NCI-H2196 (cell line): ENCODE data around the gene WASF2.
"Not testable (repeated sequence)": the region's sequence is repeated elsewhere in the genome, so short reads cannot be mapped to it uniquely, and the experiment has no call there.

Source experiments
- DNase-seq: peaks from one replicate; lab custom pipeline; 2025; ENCODE audit not compliant: unreplicated experiment; lab: John Stamatoyannopoulos, UW

Gene WASF2

DNA sequence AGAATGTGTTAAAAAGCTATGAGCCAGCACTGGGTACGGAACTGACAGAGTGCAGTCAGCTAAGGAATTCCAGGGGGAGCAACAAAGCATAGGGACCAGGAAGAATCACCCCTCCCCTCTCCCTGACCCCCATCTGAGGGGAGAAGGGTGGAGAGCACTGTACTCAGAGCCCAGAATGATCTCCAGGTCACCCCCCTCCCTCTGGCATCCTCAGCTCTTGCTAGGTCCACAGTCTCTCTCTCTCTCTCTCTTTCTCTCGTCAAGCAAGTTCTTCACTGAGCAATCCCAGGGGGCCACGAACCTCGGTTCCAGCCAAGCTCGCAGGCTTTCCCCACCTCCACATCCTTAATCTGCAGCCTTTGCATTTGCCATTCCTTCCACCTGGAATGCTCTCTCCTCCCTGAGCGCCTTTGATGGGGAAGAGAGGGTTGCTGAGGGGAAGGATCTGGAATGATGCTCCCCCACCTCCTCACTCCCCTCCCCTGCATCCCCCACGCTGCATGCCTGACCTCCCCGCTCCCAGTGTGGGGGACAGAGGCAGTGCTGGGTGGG is 6.7 kb upstream of the WASF2 start:
- no peak for DNase-seq

DNA sequence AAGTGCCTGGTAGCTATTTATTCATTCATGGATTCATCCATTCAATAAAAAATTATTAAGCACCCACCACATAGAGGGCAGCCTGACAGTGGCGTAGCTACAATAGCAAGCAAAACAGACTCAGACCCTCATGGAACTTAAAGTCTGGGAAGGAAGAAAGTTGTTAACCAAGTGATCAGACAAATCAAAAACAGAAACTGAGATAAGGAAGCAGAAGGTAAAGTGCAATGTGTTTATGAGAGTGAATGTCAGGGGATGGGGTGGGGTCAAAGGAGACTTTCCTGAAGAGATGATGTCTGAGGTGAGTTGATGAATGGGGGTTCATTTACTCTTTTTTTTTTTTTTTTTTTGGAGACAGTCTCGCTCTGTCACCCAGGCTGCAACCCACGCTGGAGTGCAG is 2.8 kb upstream of the WASF2 start:
- no peak for DNase-seq

DNA sequence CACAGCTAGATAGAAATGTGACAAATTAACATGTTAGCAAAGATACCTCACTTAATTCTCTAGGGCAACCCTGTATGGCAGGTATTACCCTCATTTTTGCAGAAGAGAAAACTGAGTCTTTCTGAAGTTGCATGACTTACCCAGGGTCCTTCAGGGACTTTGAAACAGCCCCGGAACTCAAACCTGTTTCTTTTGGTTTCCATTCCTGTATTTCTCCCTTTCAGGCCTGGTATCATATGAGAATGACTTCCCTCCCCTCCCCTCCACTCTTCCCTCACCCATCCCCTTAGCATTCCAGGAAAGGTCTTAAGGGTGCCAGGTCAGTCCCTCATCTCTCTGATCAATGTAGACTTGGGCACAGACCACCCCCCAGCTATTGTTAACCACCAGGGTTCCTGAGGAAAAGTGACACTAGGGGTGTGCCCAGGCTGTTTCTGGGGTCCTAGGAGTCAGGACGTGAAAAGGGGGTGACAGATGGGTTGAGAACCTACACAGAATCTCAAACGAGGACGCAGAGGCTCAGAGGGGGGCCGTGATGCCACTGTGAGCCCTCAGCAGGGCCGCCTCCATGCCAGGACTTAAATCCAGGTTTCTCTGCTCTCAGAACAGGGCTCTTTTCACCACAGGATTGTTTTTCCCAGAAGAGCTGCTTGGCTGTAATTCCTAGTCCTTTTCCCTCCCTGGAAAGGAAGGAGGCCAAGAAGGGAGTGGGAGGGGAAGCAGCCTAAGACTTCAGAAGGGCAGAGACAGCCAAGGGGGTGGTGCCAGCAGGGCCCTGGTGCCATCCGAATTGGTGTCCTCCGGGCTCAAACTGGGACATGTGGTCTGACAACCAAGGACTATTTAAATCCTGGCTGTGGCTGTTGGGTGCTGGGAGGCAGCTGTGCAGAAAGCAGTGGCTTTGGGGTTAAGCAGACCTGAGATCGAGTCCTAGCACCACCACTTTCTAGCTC is 2.1 kb upstream of the WASF2 start:
- no peak for DNase-seq

DNA sequence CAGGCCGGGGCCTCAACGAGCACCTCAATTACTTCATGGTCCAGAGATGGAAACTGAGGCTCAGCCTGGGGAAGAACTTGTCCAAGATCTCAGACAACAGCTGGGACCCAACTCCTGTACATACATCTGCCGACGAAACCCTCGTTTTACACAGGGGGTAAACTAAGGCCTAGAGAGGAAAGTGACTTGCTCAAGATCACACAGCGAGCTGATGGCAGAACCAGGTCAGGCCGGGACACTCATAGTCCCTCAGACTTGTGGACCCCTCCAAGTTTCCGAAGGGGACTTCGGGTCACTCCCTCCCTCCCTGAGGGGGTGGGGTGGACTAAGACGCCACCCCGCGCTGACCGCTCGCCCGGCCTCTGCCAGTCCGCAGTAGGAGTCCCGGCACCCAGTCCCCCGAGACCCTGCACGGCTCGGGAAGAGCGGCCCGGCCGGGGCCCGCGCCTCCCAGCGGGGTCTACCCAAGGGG is 430 bp downstream of the WASF2 start:
- DNase-seq: no peak

DNA sequence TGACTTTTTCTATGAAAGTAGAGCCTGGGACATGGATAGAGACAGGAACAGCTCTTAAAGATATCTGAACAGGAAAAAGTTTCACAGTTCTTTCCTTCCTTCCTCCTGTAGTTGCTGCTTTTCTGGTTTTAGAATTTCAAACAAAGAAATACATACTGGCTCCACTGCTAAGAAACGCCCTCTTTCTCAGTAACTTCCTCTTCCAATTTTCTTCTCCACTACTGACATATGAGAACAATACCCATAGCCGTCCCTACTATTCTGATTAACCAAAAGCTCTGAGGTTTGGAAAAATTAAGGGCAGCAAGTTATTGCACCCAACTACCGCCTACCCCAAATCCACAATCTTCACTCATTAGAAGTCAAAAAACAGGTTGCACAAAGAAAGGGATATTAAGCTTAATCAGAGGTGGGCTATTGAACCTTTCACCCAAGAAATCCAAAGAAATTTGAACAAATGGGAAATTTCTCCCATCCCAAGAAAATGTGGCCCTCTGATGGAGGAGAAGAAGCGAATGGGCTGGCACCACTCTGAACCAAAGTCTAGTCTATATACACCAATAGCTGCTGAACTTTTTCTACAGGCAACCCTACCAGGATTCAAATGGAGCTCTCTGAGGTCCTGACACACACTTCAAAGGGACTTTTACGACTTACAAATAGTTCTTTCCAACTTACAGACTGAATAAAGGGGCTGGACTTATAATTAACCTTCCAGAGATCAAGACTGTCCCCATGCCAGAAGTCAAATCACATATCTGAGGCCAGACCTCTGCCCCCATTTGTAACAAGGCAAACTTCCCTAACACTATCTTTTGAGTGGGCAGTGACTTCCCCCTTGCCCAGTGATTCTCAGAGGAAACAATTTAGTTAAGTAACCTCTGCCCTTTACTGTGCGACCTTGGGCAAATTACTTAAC is 1.7 kb downstream of the WASF2 start:
- DNase-seq: no peak

DNA sequence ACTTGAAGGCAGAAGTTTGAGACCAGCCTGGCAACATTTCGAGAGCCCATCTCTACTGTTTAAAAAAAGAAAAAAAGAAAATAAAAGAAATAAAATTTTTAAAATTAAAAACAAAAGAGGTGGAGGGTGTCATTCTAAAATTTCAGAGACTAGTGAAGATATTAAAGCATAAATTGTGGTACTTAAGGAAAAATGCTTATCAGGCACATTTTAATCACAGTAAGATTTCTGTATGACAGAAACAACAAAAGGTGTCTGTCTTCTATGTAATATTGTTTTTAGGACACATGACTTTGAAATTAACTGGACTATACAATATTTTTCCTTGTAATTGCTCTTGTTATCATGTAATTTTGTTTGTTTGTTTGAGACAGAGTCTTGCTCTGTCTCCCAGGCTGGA is 4.6 kb downstream of the WASF2 start:
- DNase-seq: no peak

DNA sequence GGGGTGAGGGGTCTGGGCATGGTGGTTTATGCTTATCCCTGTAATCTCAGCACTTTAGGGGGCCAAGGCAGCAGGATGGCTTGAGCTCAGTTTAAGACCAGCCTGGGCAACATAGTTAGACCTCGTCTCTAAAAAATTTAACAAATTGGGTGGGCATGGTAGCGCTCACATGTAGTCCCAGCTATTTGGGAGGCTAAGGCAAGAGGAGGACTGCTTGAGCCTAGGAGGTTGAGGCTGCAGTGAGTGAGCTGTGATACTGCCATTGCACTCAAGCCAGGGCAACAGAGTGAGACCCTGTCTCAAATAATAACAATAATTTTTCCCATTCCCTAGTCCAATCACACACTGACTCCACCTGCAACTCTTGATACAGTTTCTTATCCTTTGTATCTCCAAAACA is 6.3 kb downstream of the WASF2 start:
- DNase-seq: no peak

DNA sequence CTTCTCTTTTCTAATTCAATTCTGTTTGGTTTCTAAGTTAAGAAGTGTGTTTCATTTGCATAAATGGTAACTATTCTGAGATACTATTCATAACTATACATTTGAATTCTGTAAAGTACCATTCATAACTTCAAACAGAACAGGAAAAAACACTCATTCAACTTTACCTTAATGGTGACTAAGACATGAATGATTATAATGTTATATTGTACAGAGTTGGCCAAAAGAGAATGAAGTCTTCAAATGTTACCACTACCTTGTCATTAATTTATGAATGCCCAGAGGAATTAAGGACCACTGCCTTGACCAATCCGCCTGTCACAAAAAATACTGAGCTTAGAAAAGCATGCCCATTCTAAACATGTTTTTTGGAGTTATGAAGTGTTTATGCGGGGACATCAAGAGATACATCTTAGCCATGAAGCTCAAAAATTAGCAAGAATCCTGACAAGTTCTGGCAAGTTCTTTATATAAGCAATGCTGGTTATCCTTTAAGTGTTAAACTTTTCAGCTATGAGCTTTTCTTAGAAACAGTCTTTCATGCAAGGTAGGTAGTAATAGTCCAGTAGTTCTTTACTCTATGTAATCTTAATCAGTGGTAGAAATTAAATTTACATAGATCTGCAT is 7.9 kb downstream of the WASF2 start:
- no peak for DNase-seq

DNA sequence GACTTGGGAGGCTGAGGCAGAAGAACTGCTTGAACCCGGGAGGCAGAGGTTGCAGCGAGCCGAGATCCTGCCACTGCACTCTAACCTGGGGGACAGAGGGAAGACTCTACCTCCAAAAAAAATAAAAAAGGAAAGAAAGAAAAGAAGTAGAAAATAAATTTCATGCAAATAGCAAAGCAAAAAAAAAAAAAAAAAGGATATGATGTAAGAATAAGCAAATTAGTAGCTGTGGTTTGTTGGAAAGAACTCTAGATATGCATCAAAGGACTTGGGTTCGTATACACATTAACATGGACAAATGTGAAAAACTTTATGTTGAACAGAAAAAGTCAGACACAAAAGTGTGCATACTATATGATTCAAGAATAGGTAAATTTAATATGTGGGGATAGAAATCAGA is 11.9 kb downstream of the WASF2 start:
- DNase-seq: no peak

DNA sequence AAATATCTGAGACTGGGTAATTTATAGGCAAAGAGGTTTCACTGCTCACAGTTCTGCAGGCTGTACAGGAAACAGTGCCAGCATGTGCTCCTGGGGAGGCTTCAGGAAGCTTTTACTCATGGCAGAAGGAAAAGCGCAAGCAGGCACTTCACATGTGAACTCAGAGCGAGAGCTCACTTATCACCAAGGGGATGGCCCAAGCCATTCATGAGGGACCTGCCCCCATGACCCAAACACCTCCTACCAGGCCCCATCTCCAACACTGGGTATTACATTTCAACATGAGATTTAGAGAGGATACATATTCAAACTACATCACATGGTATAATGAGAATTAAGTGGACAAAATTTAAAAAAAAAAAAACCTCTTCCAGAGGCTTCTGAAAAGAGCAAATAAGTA is 13.7 kb downstream of the WASF2 start:
- no peak for DNase-seq

DNA sequence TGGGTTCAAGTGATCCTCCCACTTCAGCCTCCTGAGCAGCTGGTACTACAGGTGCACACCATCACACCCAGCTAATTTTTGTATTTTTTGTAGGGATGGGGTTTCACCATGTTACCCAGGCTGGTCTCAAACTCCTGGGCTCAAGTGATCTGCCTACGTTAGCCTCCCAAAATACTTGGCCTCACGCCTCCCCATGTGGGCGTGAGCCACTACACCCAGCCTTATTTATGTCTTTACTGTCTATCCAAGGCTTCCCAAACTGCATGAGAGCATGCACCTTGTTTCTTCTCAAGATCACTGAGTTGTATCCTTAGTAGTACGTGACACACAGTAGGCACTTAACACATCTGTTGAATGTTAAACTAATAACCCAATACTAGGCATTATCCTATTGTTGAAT is 14.2 kb downstream of the WASF2 start:
- DNase-seq: no peak

DNA sequence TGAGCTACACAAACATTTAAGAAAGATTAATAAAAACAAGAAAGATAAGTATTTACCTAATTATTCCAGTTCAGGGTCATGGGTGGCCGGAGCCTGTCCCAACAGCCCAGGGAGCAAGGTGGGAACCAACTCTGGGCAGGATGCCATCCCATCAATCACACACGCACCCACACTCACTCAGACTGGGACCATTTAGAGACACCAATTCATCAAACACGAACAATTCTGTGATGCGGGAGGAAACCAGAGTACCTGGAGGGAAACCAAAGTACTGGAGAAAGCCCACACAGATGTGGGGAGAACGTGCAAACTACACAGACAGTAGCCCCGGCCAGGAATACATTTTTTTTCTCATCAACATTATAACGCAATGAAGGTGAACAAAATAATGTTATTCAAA is 16.2 kb downstream of the WASF2 start:
- DNase-seq: no peak

DNA sequence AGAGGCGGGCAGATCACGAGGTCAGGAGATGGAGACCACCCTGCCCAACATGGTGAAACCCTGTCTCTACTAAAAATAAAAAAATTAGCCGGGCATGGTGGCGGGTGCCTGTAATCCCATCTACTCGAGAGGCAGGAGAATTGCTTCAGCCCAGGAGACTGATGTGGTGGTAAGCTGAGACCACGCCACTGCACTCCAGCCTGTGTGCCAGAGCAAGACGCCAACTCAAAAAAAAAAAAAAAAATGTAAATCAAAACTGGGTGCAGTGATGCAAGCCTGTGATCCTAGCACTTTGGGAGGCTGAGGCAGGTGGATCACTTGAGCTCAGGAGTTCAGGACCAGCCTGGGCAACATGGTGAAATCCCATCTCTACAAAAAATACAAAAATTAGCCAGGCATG is 17.9 kb downstream of the WASF2 start:
- DNase-seq: not testable (repeated sequence)

DNA sequence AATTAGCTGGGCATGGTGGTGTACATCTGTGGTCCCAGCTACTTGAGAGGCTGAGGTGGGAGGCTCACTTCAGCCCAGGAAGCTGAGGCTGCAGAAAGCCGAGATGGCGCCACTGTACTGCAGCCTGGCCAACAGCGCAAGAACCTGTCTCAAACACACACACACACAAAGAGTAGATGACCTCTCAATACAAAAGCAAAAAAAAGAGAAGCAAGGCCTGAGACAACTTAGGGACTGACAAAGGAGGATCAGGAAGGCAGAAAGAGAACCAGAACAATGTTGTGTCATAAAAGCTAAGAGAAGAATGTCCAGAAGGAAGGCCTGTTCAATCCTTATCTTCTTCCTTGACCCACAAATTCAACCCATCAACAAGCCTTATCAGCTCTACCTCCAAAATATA is 18.5 kb downstream of the WASF2 start:
- no peak for DNase-seq

DNA sequence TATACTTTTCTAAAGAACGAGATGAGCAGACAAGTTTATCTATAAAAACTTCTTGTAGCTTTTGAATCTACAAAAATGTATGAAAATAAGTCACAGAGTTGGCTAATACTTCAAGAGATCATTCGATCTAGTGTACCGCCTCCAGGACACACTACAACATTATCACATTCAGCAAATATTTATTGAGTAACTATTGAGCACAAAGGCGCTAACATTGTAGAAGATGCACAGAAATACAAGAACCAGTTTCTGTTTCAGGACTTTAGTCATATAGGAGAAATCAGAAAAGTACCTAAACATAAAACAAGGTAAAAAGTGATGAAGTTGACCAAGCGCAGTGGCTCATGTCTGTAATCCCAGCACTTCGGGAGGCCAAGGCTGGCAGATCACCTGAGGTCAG is 20.6 kb downstream of the WASF2 start:
- DNase-seq: no peak

DNA sequence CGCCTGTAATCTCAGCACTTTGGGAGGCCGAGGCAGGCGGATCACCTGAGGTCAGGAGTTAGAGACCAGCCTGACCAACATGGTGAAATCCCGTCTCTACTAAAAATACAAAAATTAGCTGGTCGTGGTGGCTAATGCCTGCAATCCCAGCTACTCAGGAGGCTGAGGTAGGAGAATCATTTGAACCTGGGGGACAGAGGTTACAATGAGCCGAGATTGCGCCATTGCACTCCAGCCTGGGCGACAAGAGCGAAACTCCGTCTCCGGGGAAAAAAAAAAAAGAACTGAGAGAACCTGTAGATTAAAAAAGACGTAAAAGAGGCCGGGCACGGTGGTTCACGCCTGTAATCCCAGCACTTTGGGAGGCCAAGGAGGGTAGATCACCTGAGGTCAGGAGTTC is 21.6 kb downstream of the WASF2 start:
- DNase-seq: not testable (repeated sequence)

DNA sequence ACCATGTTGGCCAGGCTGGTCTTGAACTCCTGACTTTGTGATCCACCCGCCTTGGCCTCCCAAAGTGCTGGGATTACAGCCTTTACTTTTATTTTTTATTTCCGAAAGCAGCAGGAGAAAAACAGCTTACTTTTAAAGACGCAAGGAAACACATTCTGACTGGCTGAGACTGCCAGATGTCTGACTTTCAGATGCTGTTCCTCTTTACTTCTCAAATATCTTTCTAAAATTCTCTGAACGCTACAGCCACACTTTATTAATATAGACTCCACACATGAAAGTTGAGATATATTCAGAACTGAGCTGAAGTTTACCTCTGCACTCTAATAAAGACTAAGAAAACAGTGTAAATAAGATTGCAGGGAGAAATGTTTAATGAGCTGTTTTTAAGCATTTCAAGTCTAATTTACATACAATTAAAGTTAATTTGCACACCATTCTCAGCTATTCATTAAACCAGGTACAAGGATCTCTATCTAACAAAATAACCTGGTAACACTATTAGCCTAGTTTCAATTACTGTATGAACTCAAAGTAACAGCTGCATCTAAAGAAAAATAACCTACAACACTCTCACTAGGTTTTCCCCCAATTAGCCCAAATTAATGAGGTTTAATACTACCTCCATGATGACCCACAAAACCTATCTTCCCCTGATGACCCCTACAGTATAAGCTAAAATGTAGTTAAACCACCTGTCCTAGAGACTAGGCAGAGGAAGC is 24.9 kb downstream of the WASF2 start:
- no peak for DNase-seq

DNA sequence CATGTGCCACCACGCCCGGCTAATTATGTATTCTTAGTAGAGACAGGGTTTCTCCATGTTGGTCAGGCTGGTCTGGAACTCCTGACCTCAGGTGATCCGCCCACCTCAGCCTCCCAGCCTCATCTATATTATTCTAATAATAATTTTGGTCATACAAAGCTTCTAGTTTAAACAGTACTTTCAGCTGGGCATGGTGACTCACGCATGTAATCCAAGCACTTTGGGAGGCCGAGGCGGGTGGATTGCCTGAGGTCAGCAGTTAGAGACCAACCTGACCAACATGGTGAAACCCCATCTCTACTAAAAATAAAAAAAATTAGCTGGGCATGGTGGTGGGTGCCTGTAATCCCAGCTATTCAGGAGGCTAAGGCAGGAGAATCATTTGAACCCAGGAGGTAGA is 26.1 kb downstream of the WASF2 start:
- DNase-seq: not testable (repeated sequence)

DNA sequence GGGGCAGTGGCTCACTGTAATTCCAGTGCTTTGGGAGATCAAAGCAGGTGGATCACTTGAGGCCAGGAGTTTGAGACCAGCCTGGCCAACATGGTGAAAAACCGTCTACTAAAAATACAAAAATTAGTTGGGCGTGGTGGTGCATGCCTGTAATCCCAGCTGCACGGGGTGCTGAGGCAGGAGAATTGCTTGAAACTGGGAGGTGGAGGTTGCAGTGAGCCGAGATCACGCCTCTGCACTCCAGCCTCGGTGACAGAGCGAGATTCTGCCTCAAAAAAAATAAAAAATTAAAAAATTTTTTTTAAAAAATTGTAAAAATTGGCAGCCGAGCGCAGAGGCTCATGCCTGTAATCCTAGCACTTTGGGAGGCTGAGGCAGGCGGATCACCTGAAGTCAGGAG is 31.4 kb downstream of the WASF2 start:
- DNase-seq: not testable (repeated sequence)

DNA sequence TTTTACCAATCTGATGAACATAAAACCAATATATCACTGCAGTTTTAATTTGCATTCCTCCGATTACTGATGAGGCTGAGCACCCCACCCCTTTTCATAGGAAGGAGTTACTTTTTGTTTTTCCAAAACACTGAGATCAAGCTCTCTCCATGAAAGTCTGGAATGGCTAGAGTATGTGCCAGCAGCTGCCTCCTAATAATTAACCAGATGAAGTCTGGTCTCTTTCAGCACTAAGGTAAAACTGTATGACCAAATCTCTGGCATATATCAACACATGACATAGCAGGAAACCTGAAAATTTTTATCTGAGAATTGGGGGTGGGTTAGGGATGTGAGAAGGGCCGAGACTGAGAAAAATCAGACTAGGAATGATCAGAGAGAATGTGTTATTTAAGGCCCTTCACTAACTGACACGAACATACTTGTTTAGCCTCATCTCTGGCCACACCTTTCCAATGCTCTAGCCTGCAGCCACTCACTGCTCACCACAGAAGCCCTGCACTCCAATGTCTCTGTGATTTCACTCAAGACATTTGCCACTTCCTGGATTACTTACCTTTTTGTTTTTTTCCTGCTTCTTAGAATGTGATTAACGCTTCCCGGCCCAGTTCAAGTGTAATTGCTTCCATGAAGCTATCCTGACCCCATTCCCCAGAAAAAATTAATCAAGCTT is 34.7 kb downstream of the WASF2 start:
- no peak for DNase-seq
